SIG-M5 treated with dmso at 0.1 percent for 504 hours (cell line): ENCODE results near the gene CD83.
"Not testable (repeated sequence)": the region's sequence is repeated elsewhere in the genome, so short reads cannot be mapped to it uniquely, and the experiment has no call there.

Experiments used
- DNase-seq: peaks from one replicate; lab custom pipeline; 2025; ENCODE audit not compliant: unreplicated experiment; lab: John Stamatoyannopoulos, UW

Gene CD83

DNA sequence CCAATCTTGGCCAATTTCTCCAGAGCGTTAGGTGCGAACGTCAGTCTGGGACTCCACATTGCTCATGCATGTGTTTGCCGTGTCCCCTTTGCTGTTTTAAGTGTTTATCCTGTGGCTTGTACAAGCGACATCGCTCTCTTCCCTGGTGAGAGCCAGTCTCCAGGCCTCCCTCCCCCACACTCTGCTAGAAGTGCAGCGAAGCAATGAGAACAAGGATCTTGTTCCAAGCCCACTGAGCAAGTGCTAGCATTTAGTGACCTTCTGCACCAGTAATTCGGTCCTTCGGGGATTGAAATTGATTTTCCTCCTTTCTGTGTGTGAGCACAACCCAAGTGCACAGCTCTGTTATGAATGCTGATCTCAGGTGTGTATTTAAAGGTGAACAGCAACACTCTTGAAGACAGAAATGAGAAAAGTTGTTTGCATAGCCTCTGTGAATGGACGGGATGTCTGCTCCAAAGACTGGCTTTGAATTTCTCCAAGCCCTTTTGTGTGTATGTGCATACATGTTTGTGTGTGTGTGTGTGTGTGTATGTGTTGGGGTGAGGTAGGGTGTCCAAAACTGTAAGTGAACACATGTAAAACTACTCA lies 29.0 kb downstream of the CD83 start:
- no peak for DNase-seq

DNA sequence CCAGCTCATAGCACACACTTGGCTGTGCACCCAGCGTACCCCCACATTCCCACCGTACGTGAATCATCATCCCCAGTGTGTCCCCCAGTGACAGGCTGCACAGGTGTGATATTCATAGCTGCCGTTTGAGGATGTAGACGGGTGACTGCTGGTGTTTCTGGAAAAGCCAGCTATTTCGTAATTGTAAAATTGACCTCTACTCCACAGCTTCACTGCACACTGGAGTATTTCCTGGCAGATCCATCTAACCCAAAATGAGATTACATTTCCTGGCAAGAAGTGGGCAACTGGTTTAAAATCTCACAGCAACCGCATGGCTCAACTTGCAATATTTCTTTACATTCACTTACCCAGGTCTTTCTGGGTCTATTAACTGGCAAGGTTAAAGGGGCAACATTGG lies 30.3 kb downstream of the CD83 start:
- no peak for DNase-seq

DNA sequence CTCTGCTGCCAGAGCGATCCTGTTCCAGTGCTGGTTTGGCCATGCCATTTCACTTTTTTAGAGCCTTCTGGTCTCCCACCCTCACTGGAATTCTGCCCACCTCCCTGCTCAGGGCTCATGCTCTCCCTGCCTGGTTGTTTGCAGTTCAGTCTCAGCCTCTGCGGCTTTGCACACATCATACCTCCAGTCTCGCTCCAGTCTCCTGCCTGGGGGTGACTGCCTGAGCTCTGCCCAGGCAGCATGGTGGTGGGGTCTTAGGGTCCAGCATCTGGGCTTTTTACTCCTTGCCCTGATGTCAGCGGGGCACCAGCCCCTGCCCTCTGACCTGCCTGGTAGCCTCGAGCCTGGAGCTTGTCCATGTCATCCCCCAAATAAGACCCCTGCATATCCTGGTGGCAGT lies 30.9 kb downstream of the CD83 start:
- no peak for DNase-seq

DNA sequence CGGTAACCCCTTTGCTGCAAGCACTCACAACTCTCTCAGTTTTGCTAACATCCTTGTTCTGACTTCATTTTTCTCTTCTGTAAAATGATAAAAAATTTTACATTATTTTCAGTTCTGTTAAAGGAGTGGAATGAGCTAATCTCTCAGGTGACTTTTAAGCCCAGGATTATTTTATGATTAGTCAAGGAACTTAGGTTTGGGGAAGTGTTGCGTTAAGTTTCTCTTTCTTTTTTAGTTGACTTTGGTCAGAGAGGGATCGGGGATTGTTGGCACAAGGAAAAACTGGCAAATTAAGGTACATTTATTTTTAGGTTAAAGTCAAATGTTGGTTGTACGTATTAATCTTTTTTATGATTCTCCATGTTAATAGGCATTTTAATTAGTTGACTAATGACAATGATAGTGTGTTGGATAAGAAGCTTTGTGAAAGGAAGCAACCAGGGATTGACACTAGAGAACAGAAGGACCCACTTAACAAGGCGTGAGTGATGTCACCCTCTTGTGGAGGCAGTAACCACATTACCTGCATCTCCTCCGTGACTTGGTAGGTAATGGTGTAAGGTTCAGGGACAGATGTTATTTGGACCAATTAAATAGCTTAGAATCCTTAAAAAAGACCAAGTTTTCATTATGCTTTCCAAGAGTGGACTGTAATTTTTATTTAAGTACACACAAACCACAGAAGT lies 31.6 kb downstream of the CD83 start:
- no peak for DNase-seq

DNA sequence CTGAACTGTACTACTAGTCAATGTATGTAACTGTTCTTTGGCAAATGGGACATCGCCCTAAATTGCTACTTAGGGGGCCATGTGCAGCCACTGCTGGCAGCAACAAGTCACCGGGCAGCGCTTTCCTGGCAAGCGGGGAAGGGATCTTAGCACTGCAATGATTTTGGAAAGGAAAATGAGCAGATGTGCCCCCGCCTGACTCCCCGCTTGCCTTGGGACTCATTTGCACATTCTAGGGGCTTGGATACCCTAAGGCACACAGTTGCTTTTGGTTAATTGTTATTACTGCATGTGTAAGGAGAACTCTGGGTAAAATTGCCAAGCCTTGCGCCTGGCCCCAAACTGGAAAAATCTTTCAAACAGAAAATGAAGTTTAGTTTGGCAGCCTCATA lies 32.2 kb downstream of the CD83 start:
- no peak for DNase-seq

DNA sequence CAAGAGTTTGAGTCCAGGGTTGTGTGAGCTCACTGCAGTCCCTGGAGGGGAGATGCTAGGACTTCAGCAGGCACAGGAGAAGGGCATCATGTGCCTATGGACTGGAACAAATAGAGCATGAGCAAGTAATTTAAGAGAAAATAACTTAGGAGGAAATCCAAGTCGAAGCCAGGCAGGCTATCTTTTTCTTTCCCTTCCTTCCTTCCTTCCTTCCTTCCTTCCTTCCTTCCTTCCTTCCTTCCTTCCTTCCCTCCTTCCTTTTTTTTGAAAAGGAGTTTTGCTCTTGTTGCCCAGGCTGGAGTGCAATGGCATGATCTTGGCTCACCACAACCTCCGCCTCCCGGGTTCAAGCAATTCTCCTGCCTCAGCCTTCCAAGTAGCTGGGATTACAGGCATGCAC lies 33.7 kb downstream of the CD83 start:
- DNase-seq: not testable (repeated sequence)

DNA sequence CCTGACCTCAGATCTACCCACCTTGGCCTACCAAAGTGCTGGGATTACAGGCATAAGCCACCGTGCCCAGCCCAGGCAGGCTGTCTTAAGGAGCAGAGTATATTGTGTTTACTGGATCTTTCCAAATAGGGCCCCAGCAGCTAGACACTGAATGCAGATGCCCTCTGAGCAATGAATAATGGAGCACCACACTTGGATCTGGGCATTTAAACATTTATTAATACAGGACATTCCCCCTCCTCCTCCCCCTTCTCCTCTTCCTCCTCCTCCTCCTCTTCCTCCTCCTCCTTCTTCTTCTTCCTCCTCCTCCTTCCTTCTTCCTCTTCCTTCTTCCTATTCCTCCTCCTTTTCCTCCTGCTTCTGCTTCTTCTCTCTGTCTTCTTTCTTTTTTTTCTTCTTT lies 34.2 kb downstream of the CD83 start:
- no peak for DNase-seq

DNA sequence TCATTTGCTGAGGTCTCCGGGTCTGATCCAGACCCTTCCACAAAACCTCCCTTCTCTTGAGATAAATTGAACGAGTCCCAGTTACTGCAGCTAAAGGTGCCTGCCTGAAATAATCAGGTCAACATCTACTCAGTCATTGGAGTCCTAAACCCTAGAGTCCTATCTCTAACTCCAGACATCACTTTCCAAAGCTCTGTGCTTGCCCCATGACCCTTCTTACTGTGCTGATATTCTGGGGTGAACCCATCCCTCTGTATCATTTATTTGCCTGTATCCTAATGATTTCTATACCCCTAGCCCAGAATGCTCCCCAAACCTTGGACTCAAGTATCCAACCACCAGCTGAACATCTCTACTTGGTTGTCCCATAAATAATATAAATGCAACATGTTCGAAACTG lies 35.7 kb downstream of the CD83 start:
- DNase-seq: no peak

DNA sequence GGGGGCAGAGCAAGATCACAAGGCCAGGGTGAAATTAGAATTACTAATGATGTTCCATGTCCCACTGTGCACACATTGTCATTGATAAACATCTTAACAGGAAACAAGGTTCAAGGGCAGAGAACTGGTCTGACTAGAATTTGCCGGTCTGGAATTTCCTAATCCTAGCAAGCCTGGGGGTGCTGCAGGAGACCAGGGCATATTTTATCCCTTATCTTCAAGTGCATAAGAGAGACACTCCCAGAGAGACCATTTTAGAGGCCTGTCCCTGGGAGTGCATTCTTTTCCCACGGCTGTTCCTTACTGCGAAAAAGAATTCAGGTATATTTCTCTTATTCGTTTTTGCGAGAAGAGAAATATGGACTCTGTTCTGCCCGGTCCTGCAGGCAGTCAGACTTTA lies 41.5 kb downstream of the CD83 start:
- DNase-seq: no peak

DNA sequence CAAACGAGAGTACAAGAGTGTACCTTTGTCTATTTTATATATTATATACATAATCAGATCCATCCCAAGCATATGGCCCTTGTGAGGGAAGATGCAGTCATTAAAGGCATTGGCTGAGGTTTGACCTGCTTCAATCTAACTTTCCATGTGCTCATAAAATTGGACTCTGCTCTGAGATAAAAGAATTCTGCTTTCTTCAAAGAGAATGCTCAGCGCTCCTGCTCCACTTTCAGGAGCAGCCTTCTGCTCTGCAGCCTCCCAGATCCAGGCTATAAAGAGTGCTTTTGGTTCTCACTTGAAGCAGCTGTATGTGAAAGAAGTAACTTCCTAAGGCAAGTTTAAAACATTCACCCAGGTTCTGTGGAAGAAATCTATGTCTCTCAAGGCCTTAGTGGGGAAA lies 45.3 kb downstream of the CD83 start:
- DNase-seq: no peak

DNA sequence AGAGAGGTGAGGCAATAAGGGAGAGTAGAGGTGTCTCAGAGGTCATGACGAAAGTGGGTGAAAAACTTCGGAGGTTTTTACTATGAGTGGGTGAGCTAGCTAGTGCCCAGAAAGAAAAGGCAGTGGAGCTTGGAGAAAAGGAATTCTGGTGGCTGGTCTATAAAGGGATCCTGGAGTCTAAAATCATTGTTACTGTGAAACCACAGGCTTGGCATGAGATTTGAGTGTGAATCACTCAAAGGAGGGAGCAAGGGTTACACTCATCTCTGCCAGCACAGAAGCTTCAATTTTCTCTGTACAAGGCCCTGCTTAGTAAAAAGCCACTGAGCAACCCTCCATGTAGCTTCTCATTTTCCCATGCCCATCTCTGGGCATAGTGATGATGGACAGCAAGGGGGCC lies 47.5 kb downstream of the CD83 start:
- no peak for DNase-seq

DNA sequence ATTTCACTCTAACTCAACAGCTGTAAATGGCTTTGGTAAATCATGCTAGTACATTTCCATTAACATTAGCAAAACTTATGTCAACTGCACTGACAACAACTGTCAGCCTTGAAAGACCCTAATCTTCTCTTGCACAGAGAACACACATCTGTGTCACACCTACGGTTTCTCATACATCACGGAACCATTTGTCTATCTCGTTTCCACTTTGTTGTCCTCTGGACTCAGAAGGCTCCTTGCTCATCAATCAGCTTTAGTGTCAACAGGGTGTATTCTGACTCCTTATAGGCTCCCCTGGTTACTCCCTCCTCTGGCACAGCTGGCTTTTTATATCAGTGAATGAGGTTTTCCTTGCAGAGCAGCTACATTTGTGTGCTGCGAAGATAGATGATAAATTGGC lies 49.3 kb downstream of the CD83 start:
- no peak for DNase-seq

DNA sequence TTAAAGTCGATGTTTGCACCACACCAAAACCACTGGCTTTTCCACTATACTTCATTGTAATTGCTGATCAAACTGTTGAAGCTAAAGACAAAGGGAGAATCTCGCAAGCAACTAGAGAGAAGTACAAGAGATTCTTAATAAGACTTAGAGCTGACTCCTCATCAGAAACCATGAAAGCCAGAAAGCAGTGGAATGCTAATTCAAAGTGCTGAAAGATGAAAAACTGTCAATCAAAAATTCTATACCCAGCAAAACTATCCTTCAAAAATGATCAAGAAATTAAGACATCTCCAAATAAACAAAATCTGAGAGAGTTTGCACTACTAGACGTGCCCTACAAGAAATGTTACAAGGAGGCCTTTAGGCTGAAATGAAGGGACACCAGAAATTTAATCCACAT lies 52.6 kb downstream of the CD83 start:
- no peak for DNase-seq

DNA sequence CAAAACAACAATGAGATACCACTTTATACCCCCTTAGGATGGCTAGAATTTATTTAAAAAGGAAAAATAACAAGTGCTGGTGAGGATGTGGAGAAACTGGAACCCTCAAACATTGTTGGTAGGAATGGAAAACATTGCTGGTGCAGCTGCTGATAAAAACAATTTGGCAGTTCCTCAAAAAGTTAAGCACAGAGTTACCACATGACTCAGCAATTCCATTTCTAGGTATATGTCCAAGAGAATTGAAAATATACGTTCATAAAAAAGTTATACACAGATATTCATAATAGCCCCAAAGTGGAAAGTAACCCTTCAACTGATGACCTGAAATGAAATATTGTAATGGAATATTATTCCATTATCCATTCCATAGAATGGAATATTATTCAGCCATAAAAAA lies 55.0 kb downstream of the CD83 start:
- no peak for DNase-seq

DNA sequence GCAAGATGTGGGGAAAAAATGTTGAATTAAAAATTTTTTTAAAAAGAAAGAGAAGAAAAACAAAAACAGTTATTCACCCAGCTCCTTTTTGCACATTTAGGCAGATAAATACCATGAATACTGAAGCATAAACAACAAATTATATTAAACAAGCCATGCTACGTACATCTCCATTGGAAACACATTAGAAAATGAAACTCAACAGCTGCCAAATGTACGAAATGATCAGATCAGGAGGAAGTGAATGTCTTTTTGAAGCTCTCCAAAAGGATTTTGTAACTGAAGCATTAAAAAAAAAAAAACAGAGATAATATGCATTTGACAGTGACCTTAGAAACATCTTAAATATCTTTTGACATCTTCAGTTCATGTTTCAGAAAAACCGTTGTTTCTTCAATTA lies 56.7 kb downstream of the CD83 start:
- no peak for DNase-seq

DNA sequence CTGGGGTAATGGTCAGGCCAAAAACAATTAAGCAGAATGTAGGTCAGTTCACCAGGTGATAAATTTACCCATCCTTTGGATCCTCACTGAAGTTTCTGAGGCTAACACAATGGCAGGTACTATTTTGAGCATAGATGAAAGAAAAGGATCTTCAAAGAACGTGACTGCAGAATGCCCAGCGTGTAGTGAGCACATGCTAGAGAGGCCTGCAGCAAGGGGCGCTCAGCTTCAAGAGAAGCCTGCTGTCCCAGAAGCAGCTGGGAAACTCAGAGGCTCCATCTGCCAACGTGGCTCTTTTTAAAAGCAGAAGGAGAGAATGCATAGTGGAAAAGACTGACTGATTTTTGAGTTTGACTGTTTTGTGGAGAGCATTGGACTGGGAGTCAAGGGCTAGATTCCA lies 57.4 kb downstream of the CD83 start:
- DNase-seq: no peak

DNA sequence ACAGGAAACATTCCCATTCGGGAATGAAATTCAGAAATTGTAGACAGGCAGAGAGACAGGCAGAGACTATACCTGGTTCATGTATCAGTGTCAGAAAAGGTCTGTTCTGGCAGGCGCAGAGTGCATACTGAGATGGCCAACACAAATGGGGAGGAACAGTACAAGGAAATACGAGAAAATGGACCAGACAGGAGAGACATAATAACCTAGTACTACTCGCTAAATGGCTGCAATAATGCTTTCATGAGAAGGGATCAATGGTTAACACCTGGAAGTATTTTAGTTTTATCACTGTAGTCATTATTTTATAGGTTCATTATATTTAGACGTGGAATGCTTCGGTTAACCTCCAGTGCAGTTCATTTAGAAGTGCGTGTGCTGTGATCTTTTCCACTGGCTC lies 58.9 kb downstream of the CD83 start:
- DNase-seq: no peak

DNA sequence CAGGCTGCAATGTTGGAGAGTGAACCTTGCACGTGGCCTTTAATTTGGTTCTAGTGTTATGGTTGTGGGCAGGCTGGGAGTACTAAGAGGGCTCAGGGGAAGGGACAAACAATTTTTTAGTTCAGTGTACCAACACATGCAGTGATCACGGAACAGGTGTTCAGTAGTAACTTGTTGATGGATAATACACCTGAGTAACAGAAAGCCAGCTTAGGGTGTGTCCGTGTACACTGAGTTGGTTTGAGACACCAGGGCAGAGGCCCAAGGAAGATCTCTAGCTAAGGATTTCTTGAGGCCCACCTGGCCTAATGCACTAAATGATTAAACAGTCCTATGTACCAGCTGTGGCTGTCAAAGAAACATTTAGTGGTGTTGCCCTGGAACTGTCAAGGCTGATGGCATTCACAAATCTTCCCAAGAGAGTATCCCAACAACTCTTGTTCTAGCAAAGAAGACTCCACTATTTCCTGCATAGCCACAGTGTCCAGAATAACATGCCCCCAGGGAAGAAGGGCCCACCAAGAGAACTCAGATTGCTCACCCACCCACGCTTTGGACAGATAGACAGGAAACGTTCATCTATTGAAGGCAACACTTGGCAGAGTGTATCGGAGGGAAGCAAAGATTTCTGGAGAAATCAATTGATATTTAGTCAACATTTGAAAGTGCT lies 60.0 kb downstream of the CD83 start:
- DNase-seq: no peak

DNA sequence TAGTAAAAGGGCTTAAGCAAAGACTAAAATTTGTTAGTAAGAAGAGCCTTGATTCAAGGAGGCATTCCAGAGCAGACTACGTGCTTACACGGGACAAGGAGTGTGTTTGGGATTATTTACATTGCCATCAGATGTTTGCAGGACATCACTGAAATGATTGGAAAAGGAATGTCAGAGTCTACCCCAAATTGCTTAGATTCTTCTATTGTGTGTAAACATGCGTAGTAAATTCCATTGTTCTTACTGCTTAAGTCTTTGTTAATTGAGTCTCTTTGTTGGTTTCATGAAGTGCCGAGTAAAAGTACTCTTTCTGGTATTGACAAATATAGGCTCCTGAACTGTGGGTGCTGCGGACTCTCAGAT lies 60.5 kb downstream of the CD83 start:
- no peak for DNase-seq

DNA sequence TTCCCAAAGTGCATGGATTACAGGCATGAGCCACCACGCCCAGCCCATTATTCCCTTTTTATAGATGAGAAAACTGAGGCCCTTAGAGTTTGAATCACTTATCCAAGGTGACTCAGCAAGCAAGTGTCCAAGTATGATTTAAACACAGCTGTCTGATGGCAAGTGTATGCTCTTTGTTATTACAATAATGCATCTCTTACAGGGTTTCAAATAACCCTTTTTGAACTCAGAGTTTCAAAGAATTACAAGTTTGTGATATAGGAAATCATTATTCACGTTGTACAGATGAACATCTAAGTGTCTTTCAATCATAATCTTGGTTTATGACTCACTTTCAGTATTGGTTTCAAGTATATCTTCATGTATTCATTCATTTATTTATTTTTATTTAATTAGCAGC lies 63.0 kb downstream of the CD83 start:
- DNase-seq: no peak

DNA sequence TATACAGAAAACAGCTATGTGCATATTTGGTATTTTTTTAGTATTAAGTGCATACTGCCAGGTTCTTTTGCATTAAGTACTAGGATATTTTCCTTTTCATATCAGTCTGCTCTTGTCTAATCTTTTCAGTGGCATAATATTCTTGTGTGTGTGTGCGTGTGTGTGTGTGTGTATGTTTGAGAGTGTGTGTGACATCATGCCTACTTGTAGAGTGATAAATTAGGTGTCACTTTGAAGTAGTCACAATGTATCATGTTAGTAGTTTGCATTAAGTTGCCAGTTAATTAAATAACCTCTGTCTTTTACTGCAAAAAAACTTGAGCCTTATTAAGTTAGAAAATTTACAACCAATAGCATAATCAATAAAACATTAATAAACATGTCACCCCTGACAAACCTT lies 65.3 kb downstream of the CD83 start:
- DNase-seq: no peak
